Neural crest cell (in vitro differentiated cells): Measurements from ENCODE around the gene KIAA0825. TPM values are rescaled to one million over a fixed set of nuclear protein-coding genes. Genes with fewer than 3 reads are reported as not detected.
A peak's percentile ranks its signal among the peaks of the same experiment; 100 is the strongest.

ENCODE experiments used
- DNase-seq: peaks from one replicate; pipeline ENCODE4 v3.0.0; 2021; ENCODE audit warnings: low read depth, mixed read lengths, low spot score
- H3K27ac Mint-ChIP-seq: one replicate; pipeline ENCODE4 v1.8.0; 2021; ENCODE audit warnings: mild to moderate bottlenecking, mixed read lengths; ENCODE audit not compliant: unreplicated experiment
- H3K27me3 Mint-ChIP-seq: 2 replicates; pipeline ENCODE4 v1.8.0; 2021; ENCODE audit warnings: low read depth, mild to moderate bottlenecking, mixed read lengths
- H3K36me3 Mint-ChIP-seq: 2 replicates; pipeline ENCODE4 v1.8.0; 2021; ENCODE audit warnings: low read depth, mild to moderate bottlenecking, mixed read lengths
- H3K4me1 Mint-ChIP-seq: 2 replicates; pipeline ENCODE4 v1.8.0; 2021; ENCODE audit warnings: mixed read lengths
- H3K4me3 Mint-ChIP-seq: one replicate; pipeline ENCODE4 v1.8.0; 2021; ENCODE audit warnings: mild to moderate bottlenecking, mixed read lengths
- H3K9me3 Mint-ChIP-seq: 2 replicates; pipeline ENCODE4 v1.8.0; 2021; ENCODE audit warnings: mixed read lengths
- total RNA-seq: library from RNA; stranded (reverse); gene quantifications from 2 replicates; pipeline ENCODE4 v1.2.1, GENCODE V29; 2021
- TF ChIP-seq, protein P1 (sequence below): fragments of 200-600 bp; sonication (generic); conservative IDR thresholded peaks from 2 replicates; pipeline ENCODE4 v1.5.0; 2021; ENCODE audit warnings: antibody characterized with exemption, mild to moderate bottlenecking

Gene KIAA0825
- total RNA-seq, 1 donor from 2014 or later, result 3.5 TPM

DNA sequence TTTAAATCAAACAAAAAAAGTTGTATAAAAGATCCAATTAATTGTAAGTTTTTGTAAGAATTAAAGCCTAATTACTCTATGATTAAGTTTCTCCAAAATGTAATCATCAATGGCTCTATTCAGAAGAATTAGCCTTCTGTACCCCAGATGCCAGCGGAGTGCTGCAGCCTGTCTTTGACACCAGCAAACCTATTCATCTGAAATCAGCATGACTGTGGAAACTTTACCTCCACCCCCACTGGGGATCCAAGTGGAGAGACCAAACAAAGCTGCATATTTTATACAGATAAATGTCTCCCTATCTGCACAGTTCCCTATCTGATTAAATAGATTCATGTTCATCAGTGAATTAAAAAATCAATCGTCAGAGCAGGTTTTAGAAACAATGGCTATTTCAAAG, 426.8 kb downstream of the KIAA0825 start:
- peak; percentile 9 for DNase-seq
- Mint-ChIP-seq H3K36me3 (peaks cover 4% of the 10 kb centered on the region), H3K4me1 (peaks cover 11% of the 10 kb centered on the region), H3K27ac (no peak overlapping the region), H3K9me3 (peaks cover 12% of the 10 kb centered on the region), H3K4me3 (no peak overlapping the region), H3K27me3 (no peaks in the 10 kb centered on the region)
- TF ChIP-seq, protein P1, sequence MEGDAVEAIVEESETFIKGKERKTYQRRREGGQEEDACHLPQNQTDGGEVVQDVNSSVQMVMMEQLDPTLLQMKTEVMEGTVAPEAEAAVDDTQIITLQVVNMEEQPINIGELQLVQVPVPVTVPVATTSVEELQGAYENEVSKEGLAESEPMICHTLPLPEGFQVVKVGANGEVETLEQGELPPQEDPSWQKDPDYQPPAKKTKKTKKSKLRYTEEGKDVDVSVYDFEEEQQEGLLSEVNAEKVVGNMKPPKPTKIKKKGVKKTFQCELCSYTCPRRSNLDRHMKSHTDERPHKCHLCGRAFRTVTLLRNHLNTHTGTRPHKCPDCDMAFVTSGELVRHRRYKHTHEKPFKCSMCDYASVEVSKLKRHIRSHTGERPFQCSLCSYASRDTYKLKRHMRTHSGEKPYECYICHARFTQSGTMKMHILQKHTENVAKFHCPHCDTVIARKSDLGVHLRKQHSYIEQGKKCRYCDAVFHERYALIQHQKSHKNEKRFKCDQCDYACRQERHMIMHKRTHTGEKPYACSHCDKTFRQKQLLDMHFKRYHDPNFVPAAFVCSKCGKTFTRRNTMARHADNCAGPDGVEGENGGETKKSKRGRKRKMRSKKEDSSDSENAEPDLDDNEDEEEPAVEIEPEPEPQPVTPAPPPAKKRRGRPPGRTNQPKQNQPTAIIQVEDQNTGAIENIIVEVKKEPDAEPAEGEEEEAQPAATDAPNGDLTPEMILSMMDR, result no peak

DNA sequence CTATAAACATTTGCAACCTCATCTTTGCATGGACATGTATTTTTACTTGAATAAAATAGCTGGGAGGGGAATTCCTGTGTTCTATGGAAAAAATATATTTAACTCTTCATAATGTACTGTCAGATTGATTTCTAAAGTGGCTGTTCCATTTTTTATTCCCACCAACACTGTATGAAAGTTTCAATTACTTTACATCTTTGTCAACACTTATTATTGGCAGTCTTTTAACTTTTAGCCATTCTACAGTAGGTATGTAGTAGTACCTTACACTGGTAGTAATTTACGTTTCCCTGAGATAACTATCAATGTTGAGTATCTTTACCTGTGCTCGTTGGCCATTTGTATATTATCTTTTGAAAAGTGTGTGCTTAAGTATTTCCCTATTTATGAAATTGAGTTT, 429.7 kb downstream of the KIAA0825 start:
- peaks cover 4% of the 10 kb centered on the region for H3K36me3 Mint-ChIP-seq
- H3K9me3 Mint-ChIP-seq, result peaks cover 12% of the 10 kb centered on the region
- DNase-seq, result no peak
- H3K27ac Mint-ChIP-seq, result no peak overlapping the region
- TF ChIP-seq, protein P1, result no peak
- H3K4me3 Mint-ChIP-seq, result no peak overlapping the region
- no peaks in the 10 kb centered on the region for H3K27me3 Mint-ChIP-seq
- peaks cover 11% of the 10 kb centered on the region for H3K4me1 Mint-ChIP-seq

DNA sequence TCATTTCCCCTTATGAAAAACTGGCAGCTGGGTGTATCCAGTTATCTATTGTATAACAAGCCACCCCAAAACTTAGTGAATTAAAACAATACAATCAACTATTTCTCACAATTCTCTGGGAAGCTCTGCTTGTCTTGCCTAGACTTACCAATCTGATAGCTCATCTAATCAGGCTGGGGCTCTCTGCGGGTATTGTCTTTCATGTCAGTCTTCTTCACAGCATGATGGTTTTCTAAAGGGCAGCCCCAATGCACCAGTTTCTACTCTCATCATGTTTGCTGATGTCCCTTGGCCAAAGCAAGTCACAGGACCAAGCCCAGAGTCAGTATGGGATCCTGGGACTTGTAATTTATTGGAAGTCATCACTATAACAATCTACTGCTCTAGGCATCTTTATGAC, 433.5 kb downstream of the KIAA0825 start:
- no peak overlapping the region for H3K4me3 Mint-ChIP-seq
- no peaks in the 10 kb centered on the region for H3K27me3 Mint-ChIP-seq
- no peak overlapping the region for H3K27ac Mint-ChIP-seq
- peaks cover 4% of the 10 kb centered on the region for H3K36me3 Mint-ChIP-seq
- H3K4me1 Mint-ChIP-seq, result no peaks in the 10 kb centered on the region
- H3K9me3 Mint-ChIP-seq, result peaks cover 9% of the 10 kb centered on the region
- TF ChIP-seq, protein P1, result no peak
- no peak for DNase-seq

DNA sequence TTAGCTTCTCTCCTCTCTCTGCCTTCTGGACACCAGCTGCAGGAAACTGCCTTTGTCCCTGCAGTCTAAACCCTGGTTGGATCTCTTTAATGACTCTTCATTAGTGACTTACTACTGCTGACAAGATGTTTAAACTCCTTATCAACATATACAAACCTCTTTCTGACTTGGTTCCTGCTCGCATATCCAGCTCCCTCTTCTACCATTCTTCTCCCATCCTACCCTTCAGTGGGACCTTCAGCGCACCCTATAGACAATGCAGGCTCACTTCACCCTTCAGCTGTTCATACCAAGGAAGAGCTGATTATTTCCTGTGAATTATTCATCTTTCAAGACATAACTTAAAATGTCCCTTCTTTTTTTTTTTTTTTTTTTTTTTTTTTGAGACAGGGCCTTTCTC, 436.5 kb downstream of the KIAA0825 start:
- TF ChIP-seq, protein P1, result peak; percentile 27
- Mint-ChIP-seq H3K4me3 (no peak overlapping the region), H3K9me3 (peaks cover 1% of the 10 kb centered on the region), H3K27me3 (no peaks in the 10 kb centered on the region), H3K36me3 (peaks cover 1% of the 10 kb centered on the region), H3K4me1 (no peaks in the 10 kb centered on the region), H3K27ac (no peak overlapping the region)
- DNase-seq, result no peak

DNA sequence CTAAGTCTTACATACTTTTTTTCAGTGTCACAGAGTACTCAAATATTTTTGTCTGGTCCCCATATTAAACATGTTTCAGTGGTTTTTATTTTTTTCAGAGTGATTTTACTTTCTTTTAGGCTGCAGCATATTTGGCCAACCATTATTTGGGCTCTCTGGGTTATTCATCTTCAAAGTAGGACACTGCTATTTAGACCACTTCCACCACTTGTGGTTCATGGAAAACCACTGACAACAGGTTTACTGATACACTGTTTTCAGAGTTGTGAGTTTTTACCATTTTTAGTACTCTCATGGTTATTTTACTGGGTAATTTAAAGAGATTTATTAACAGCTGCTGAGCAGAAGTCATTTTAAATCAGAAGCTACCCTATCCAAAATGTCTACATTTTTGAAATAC, 437.6 kb downstream of the KIAA0825 start:
- TF ChIP-seq, protein P1, result no peak
- no peaks in the 10 kb centered on the region for H3K27me3 Mint-ChIP-seq
- no peak overlapping the region for H3K27ac Mint-ChIP-seq
- no peak overlapping the region for H3K4me3 Mint-ChIP-seq
- H3K36me3 Mint-ChIP-seq, result no peaks in the 10 kb centered on the region
- no peaks in the 10 kb centered on the region for H3K4me1 Mint-ChIP-seq
- no peak for DNase-seq
- no peaks in the 10 kb centered on the region for H3K9me3 Mint-ChIP-seq

DNA sequence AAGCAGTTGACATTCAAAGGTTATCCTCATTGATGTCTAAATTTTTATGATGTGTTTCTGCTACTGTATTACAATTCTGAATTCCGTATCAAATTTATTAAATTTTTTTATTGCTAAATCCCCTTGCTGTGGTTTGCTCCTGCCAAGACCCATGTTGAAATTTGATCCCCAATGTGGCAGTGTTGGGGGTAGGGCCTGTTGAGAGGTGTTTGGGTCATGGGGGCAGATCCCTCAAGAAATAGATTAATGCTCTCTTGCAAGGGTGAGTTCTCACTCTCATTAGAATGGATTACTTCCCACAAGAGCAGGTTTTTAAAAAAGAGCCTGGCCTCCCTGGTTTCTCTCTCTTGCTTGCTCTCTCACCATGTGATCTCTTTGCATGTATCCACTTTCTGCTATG, 442.5 kb downstream of the KIAA0825 start:
- TF ChIP-seq, protein P1, result no peak
- Mint-ChIP-seq H3K9me3 (no peaks in the 10 kb centered on the region), H3K4me1 (no peaks in the 10 kb centered on the region), H3K4me3 (no peak overlapping the region), H3K27me3 (no peaks in the 10 kb centered on the region), H3K27ac (no peak overlapping the region), H3K36me3 (no peaks in the 10 kb centered on the region)
- no peak for DNase-seq
